Stimulated activated naive CD8-positive, alpha-beta T cell treated with anti-CD3 and anti-CD28 coated beads, Interleukin-15, Interleukin-2, amounts not matched to agents 100 ng/mL and 50 ng/mL, for 24 hours (primary cell): ENCODE results near the gene BBOF1.
A peak's percentile ranks its signal among the peaks of the same experiment; 100 is the strongest.
"Not testable (repeated sequence)": the region's sequence is repeated elsewhere in the genome, so short reads cannot be mapped to it uniquely, and the experiment has no call there.

Source experiments
- H3K27ac Mint-ChIP-seq: one replicate; pipeline ENCODE4 v1.8.0; 2021; ENCODE audit warnings: mild to moderate bottlenecking, mixed read lengths
- H3K27me3 Mint-ChIP-seq: one replicate; pipeline ENCODE4 v1.8.0; 2021; ENCODE audit warnings: mixed read lengths
- H3K36me3 Mint-ChIP-seq: one replicate; pipeline ENCODE4 v1.8.0; 2021; ENCODE audit warnings: low read depth, mixed read lengths
- H3K4me1 Mint-ChIP-seq: one replicate; pipeline ENCODE4 v1.8.0; 2021; ENCODE audit warnings: low read depth, mixed read lengths
- H3K4me3 Mint-ChIP-seq: one replicate; pipeline ENCODE4 v1.8.0; 2021; ENCODE audit warnings: mild to moderate bottlenecking, mixed read lengths
- H3K9me3 Mint-ChIP-seq: one replicate; pipeline ENCODE4 v1.8.0; 2021; ENCODE audit warnings: mixed read lengths

Gene BBOF1

GRCh38 chr14:74018586-74019407 lies at the start of gene BBOF1, which contains the start of gene ENTPD5:
Gene BBOF1 (plus strand): TSS chr14:74019349. CDS start chr14:74019479, 130 bp downstream.
Gene ENTPD5 (minus strand): TSS chr14:74019288. CDS start chr14:73988102, 31,186 bp downstream.
- H3K36me3 Mint-ChIP-seq, result no peaks in the 10 kb centered on the region
- H3K9me3 Mint-ChIP-seq, result no peaks in the 10 kb centered on the region
- peak within 1 kb of the TSS; percentile 99 for H3K4me3 Mint-ChIP-seq
- peak within 1 kb of the TSS; percentile 96 for H3K27ac Mint-ChIP-seq
- H3K4me1 Mint-ChIP-seq, result peaks cover 22% of the 10 kb centered on the region
- H3K27me3 Mint-ChIP-seq, result no peaks in the 10 kb centered on the region

DNA sequence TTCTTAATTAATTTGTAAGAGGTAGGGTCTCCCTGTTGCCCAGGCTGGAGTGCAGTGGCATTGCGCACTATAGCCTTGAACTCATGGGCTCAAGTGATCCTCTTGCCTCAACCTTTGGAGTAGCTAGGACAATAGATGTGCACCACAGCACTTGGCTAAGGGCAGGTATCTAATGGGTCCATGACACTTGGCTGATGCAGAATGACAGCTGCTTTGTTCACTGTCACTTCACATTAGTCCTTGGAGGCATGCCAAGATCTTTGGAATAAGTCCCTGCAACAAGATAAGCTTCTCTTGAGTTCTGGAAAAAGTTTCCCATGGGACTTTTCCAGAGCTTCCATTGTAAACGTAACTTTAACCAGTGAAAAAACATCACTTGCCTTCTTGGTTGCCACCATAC lies 45.7 kb upstream of the BBOF1 start:
- no peak overlapping the region for H3K27ac Mint-ChIP-seq
- no peaks in the 10 kb centered on the region for H3K4me1 Mint-ChIP-seq
- H3K9me3 Mint-ChIP-seq, result no peaks in the 10 kb centered on the region
- H3K27me3 Mint-ChIP-seq, result no peaks in the 10 kb centered on the region
- no peak overlapping the region for H3K4me3 Mint-ChIP-seq
- peaks cover 23% of the 10 kb centered on the region for H3K36me3 Mint-ChIP-seq

DNA sequence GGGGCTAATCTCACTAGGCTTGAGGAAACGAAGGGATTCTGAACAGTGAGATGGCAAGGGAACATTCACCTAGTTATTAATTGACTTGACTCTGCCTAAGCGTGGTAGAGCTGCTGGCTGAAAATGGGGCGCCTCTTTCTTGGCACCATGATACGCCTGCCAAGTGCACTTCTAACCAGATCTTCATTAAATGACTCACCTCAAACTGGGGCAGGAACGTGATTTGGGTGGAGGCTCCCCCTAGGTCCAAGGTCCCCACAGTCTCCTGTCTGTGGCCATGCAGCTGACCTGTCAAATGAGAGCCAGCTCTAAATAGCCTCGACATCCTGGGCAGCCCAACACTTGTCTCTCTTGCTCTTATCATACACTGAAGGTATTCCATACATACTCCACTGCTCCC lies 43.0 kb upstream of the BBOF1 start:
- no peaks in the 10 kb centered on the region for H3K4me1 Mint-ChIP-seq
- no peaks in the 10 kb centered on the region for H3K9me3 Mint-ChIP-seq
- no peak overlapping the region for H3K4me3 Mint-ChIP-seq
- peaks cover 18% of the 10 kb centered on the region for H3K36me3 Mint-ChIP-seq
- H3K27ac Mint-ChIP-seq, result no peak overlapping the region
- no peaks in the 10 kb centered on the region for H3K27me3 Mint-ChIP-seq

DNA sequence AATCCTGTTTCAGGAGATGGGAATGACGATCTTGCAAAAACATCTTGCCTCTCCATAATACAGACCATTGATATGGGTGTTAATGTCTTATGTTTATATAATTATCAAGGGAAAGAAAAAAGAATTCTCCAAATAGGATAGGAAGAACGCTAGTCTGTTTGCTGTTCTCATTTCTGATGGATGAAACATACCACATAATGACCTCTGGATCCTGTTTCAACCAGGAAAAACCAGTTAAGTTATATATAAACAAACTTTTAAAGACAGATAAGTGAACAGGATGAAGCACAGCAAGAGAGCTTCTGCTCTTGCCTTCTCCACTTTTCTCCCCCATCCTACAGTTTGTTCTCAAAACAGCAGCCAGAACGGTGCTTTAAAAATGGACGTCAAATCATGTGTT lies 41.3 kb upstream of the BBOF1 start:
- Mint-ChIP-seq H3K27ac (no peak overlapping the region), H3K4me1 (no peaks in the 10 kb centered on the region), H3K4me3 (no peak overlapping the region), H3K36me3 (peaks cover 16% of the 10 kb centered on the region), H3K27me3 (no peaks in the 10 kb centered on the region), H3K9me3 (no peaks in the 10 kb centered on the region)

DNA sequence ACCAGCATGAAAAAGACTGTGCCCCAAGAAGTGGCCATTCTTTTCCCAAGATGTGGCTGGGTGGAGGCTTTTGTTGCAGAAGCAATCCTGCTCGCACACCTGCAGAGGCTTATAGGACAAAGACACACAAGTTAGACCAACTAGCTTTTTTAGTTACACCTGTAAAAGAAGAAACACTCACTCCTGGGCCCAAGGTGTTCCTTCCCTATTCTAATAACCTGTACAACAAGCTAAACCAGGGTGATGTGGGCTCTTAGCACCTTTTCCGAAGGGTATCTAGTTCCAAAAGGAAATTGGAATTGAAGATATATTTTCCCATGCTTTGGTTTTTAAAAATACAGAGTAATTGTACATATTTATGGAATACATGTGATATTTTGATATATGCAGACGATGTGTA lies 31.1 kb upstream of the BBOF1 start:
- no peak overlapping the region for H3K27ac Mint-ChIP-seq
- no peaks in the 10 kb centered on the region for H3K9me3 Mint-ChIP-seq
- H3K4me3 Mint-ChIP-seq, result no peak overlapping the region
- H3K4me1 Mint-ChIP-seq, result no peaks in the 10 kb centered on the region
- H3K27me3 Mint-ChIP-seq, result no peaks in the 10 kb centered on the region
- H3K36me3 Mint-ChIP-seq, result peaks cover 24% of the 10 kb centered on the region

GRCh38 chr14:73988656-73989055 lies 30.5 kb upstream of the BBOF1 start:
- peaks cover 27% of the 10 kb centered on the region for H3K36me3 Mint-ChIP-seq
- not testable (repeated sequence) for H3K27me3 Mint-ChIP-seq, H3K27ac Mint-ChIP-seq, H3K4me1 Mint-ChIP-seq, H3K4me3 Mint-ChIP-seq, H3K9me3 Mint-ChIP-seq

GRCh38 chr14:73991092-73991491 lies 28.1 kb upstream of the BBOF1 start:
- no peaks in the 10 kb centered on the region for H3K4me1 Mint-ChIP-seq
- no peak overlapping the region for H3K4me3 Mint-ChIP-seq
- peaks cover 20% of the 10 kb centered on the region for H3K36me3 Mint-ChIP-seq
- no peaks in the 10 kb centered on the region for H3K9me3 Mint-ChIP-seq
- no peaks in the 10 kb centered on the region for H3K27me3 Mint-ChIP-seq
- H3K27ac Mint-ChIP-seq, result no peak overlapping the region

DNA sequence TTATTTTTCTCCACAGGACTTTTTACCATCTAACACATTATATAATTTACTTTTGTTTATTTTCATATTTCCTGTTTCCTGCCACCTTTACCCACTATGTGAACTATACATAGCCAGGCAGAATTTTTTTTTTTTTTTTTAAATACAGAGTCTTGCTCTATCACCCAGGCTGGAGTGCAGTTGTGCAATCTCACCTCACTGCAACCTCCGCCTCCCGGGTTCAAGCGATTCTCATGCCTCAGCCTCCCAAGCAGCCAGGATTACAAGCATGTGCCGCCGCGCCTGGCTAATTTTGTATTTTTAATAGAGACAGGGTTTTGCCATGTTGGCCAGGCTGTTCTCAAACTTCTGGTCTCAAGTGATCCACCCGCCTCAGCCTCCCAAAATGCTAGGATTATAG lies 24.2 kb upstream of the BBOF1 start:
- H3K4me3 Mint-ChIP-seq, H3K9me3 Mint-ChIP-seq, H3K27ac Mint-ChIP-seq, H3K27me3 Mint-ChIP-seq, H3K4me1 Mint-ChIP-seq: not testable (repeated sequence)
- H3K36me3 Mint-ChIP-seq, result peaks cover 18% of the 10 kb centered on the region

DNA sequence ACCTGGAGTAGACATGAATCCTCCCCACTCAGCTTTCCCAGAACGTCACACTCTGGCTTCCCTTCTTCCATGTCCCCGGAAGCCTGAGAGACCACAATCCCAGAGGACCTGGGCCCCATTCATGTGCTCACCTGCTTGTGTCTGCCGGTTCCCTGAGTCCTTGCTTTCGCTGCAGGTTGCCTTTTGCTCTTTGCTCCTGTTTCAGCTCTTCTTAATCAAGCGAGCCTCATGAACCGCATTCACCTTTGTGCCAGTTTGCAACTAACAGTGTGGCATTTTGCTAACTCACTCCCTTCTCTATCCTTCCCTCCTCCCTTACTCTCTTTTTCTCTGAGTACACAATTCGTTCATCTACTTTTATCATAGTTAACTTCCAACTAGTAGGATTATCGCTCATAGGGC lies 23.2 kb upstream of the BBOF1 start:
- Mint-ChIP-seq H3K27ac (no peak overlapping the region), H3K36me3 (peaks cover 18% of the 10 kb centered on the region), H3K27me3 (no peaks in the 10 kb centered on the region), H3K9me3 (no peaks in the 10 kb centered on the region), H3K4me3 (no peak overlapping the region), H3K4me1 (no peaks in the 10 kb centered on the region)

DNA sequence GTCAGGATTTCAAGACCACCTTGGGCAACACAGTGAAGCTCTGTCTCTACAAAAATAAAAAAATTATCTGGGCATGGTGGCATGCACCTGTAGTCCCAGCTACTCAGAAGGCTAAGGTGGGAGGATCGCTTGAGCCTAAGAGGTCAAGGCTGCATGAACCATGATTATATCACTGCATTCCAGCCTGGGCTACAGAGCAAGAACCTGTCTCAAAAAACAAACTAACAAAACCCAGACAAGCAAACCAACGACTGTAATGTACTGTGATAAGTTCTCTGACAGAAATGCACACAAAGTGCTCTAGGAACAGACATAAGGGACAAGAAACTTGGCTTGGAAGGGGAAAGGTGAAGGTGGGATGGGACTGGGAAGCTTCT lies 22.4 kb upstream of the BBOF1 start:
- Mint-ChIP-seq H3K36me3 (peaks cover 18% of the 10 kb centered on the region), H3K4me1 (no peaks in the 10 kb centered on the region), H3K9me3 (no peaks in the 10 kb centered on the region), H3K4me3 (no peak overlapping the region), H3K27ac (no peak overlapping the region), H3K27me3 (no peaks in the 10 kb centered on the region)

- Mint-ChIP-seq H3K4me1 (no peaks in the 10 kb centered on the region), H3K36me3 (peaks cover 18% of the 10 kb centered on the region), H3K4me3 (no peak overlapping the region), H3K27ac (no peak overlapping the region), H3K27me3 (no peaks in the 10 kb centered on the region), H3K9me3 (no peaks in the 10 kb centered on the region)
Observed at GRCh38 chr14:73997108-73997943, 21.8 kb upstream of the BBOF1 start.

DNA sequence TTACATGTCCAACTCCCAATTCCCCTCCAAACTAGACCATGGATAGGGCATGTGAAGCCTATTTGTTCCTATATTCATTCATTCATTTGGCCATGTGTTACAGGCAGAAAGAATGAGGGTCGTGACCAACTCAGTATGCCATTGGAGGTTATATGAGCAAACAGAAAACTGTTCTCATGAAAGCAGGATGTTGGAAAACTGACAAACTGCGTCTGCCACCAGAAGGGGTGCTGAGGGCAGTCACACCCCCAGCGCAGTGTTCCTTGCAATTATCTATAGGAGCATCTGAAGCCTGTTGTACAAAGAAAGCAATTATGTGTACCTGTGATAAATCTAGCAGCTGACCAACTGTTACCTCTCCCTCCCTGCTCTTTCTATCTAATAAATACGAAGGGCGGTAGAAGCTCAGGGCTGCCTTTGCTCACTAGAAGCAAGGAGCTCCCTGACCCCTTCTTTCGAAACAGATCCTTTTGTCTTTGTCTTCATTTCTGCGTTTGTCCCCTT lies 21.2 kb upstream of the BBOF1 start:
- no peaks in the 10 kb centered on the region for H3K27me3 Mint-ChIP-seq
- no peak overlapping the region for H3K27ac Mint-ChIP-seq
- no peak overlapping the region for H3K4me3 Mint-ChIP-seq
- no peaks in the 10 kb centered on the region for H3K4me1 Mint-ChIP-seq
- H3K36me3 Mint-ChIP-seq, result peaks cover 20% of the 10 kb centered on the region
- no peaks in the 10 kb centered on the region for H3K9me3 Mint-ChIP-seq

DNA sequence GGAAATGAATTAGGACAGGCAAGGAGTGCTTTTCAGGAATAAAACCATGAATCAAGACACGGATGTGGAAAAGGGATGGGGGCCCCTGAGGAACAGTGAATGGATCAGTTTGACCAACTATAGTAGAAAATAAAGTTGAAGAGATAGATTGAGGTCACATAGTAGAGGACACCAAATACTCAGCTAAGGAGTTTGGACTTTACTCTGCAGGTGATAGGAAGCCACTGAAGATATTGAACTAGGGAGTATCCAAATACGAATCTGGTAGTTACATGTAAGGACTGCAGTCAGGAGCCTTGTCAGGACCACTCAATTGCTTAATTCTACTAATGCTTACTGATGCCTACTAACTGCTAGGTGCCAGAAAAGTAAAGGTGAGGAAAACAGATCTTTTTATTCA lies 20.4 kb upstream of the BBOF1 start:
- H3K4me1 Mint-ChIP-seq, result no peaks in the 10 kb centered on the region
- no peaks in the 10 kb centered on the region for H3K9me3 Mint-ChIP-seq
- H3K36me3 Mint-ChIP-seq, result peaks cover 23% of the 10 kb centered on the region
- no peak overlapping the region for H3K4me3 Mint-ChIP-seq
- no peaks in the 10 kb centered on the region for H3K27me3 Mint-ChIP-seq
- H3K27ac Mint-ChIP-seq, result no peak overlapping the region

GRCh38 chr14:74005664-74006063 lies 13.5 kb upstream of the BBOF1 start:
- H3K27me3 Mint-ChIP-seq, H3K4me1 Mint-ChIP-seq, H3K27ac Mint-ChIP-seq, H3K9me3 Mint-ChIP-seq, H3K4me3 Mint-ChIP-seq: not testable (repeated sequence)
- peaks cover 28% of the 10 kb centered on the region for H3K36me3 Mint-ChIP-seq

- peaks cover 30% of the 10 kb centered on the region for H3K36me3 Mint-ChIP-seq
- H3K9me3 Mint-ChIP-seq, result no peaks in the 10 kb centered on the region
- no peaks in the 10 kb centered on the region for H3K4me1 Mint-ChIP-seq
- no peaks in the 10 kb centered on the region for H3K27me3 Mint-ChIP-seq
- no peak overlapping the region for H3K4me3 Mint-ChIP-seq
- no peak overlapping the region for H3K27ac Mint-ChIP-seq
Observed at GRCh38 chr14:74008843-74009499, 10.2 kb upstream of the BBOF1 start.
